OCI-LY7 (cell line): ENCODE measurements around the gene TLR5. TPM values are rescaled to one million over a fixed set of nuclear protein-coding genes. Genes with fewer than 3 reads are reported as not detected.

ENCODE experiments used
- BruUV-seq: library from RNA; stranded (reverse); fragments of 400-500 nt; replicated peaks from 2 replicates; lab custom pipeline; 2021; lab: Mats Ljungman, UMichigan
- CTCF ChIA-PET: fragments of 300-600 bp; sonication (Branson Sonifier 250); formaldehyde crosslinking; loops from one replicate; lab custom pipeline; 2022; ENCODE audit warnings: antibody characterized with exemption; ENCODE audit not compliant: unreplicated experiment; lab: Charles Lee
- POLR2A ChIA-PET: fragments of 300-600 bp; sonication (Branson Sonifier 250); formaldehyde crosslinking; loops from one replicate; lab custom pipeline; 2022; ENCODE audit warnings: antibody characterized with exemption; lab: Charles Lee
- DNase-seq: peaks from one replicate; pipeline ENCODE4 v3.0.0-alpha.2; 2015; ENCODE audit warnings: low spot score
- H2AFZ ChIP-seq: fragments of 200-600 bp; sonication (generic), shearing (Covaris generic); 2 replicates; pipeline ENCODE4 v1.6.1; 2014; ENCODE audit warnings: mild to moderate bottlenecking, antibody characterized with exemption, low read length, moderate library complexity
- H3K27ac ChIP-seq: fragments of 200-600 bp; sonication (generic); 2 replicates; pipeline ENCODE4 v1.5.1; 2014; ENCODE audit warnings: mixed run types, low read depth, mild to moderate bottlenecking, moderate library complexity, low read length, inconsistent platforms; ENCODE audit not compliant: poor library complexity, severe bottlenecking
- H3K36me3 ChIP-seq: fragments of 200-600 bp; sonication (generic); 2 replicates; pipeline ENCODE4 v1.6.1; 2014; ENCODE audit warnings: mild to moderate bottlenecking, antibody characterized with exemption, low read length, moderate library complexity, mixed read lengths; ENCODE audit not compliant: insufficient read depth
- H3K4me1 ChIP-seq: fragments of 200-600 bp; sonication (generic); 2 replicates; pipeline ENCODE4 v1.5.1; 2014; ENCODE audit warnings: mild to moderate bottlenecking, low read length; ENCODE audit not compliant: insufficient read depth, poor library complexity, severe bottlenecking
- H3K4me2 ChIP-seq: fragments of 200-600 bp; sonication (generic); 2 replicates; pipeline ENCODE4 v1.6.1; 2014; ENCODE audit warnings: mild to moderate bottlenecking, low read length
- H3K4me3 ChIP-seq: fragments of 200-600 bp; sonication (generic); 2 replicates; pipeline ENCODE4 v1.5.1; 2014; ENCODE audit warnings: mild to moderate bottlenecking, low read depth, low read length; ENCODE audit not compliant: poor library complexity, severe bottlenecking
- H3K79me2 ChIP-seq: fragments of 200-600 bp; sonication (generic); 2 replicates; pipeline ENCODE4 v1.6.1; 2016; ENCODE audit warnings: low read depth, mild to moderate bottlenecking, low read length, moderate library complexity, mixed read lengths; ENCODE audit not compliant: insufficient read depth
- H3K9me2 ChIP-seq: fragments of 200-600 bp; sonication (generic); 2 replicates; pipeline ENCODE4 v1.6.1; 2016; ENCODE audit warnings: mild to moderate bottlenecking, low read length, mixed read lengths; ENCODE audit not compliant: insufficient read depth
- H3K9me3 ChIP-seq: fragments of 200-600 bp; sonication (generic); 2 replicates; pipeline ENCODE4 v1.6.1; 2014; ENCODE audit warnings: mild to moderate bottlenecking, mixed run types, low read length, mixed read lengths
- H4K20me1 ChIP-seq: fragments of 200-600 bp; sonication (generic); 2 replicates; pipeline ENCODE4 v1.6.1; 2014; ENCODE audit warnings: mild to moderate bottlenecking, antibody characterized with exemption, low read length, moderate library complexity, mixed read lengths; ENCODE audit not compliant: insufficient read depth
- EZH2phosphoT487 ChIP-seq: fragments of 200-600 bp; sonication (generic); IDR thresholded peaks from 2 replicates; pipeline ENCODE4 v1.6.1; 2018; ENCODE audit warnings: low read depth, borderline replicate concordance, mild to moderate bottlenecking, mixed run types, antibody characterized with exemption, low read length, moderate library complexity, mixed read lengths
- intact Hi-C: fragments of 100-400 bp; cut with micrococcal nuclease; formaldehyde crosslinking; loops from one replicate; pipeline ENCODE4 v1.10.0; 2022; ENCODE audit not compliant: unreplicated experiment
- total RNA-seq, 2 experiments: library from RNA; depleted of rRNA in 1 of 2; stranded (reverse); fragments of >200 nt in 1 of 2; shearing (Covaris generic) in 1 of 2; gene quantifications; 2 replicates each; pipeline ENCODE4 v1.2.3, GENCODE V29; 2014 to 2022
- TF ChIP-seq, protein P1 (sequence below): fragments of 200-600 bp; sonication (generic); conservative IDR thresholded peaks from 2 replicates; pipeline ENCODE4 v1.5.1; 2014; ENCODE audit warnings: mild to moderate bottlenecking, antibody characterized with exemption, low read length, moderate library complexity, mixed read lengths

Gene TLR5
- total RNA-seq, 2 experiments from 2014 or later: not detected

DNA sequence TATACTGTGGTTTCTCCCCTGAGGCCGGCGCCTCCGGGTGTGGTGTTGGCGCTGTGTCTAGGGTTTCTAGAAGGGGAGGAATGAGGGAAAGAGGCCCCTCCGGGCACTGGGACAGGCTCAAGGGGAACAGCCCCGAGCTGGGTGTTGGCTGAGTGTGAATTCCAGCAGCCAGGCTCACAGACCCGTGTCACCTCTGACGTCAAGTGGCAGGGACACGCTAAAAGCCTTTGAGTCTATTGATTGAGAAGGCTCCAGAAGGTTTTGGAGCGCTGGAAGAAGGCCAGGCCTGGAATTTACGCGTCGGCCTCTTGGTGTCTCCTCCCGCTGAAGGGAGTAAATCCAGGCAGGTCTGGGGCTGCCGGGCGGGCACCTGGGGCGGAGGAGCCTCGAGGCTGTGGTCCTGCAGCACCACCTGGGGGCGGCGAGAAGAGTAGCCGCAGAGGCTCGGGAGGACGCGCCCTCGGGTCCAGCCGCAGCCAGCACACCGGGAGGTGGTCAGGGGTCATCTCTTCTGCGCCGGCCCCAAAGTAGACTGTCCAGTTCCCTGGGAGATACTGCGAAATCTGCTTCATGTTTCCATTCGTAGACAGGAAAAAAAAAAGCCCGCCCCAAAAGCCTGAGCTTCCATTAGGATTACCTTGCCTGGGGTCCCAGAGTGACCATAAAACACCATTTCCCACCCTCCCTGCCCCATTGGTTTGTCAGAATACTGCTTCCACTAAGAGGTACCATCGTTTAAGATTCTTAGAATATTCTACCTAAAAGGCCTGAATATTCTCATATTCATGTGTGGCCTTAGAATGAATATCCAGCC, 61.7 kb downstream of the TLR5 start:
- Histone ChIP-seq H3K4me1 (no peaks in the 10 kb centered on the region), H3K9me2 (no peaks in the 10 kb centered on the region), H3K27ac (no peak overlapping the region), H4K20me1 (no peaks in the 10 kb centered on the region), H2AFZ (0 out of 2 replicates have a peak overlapping the region, but pooled peaks have one; percentile 27), H3K36me3 (no peaks in the 10 kb centered on the region), H3K4me3 (no peak overlapping the region), H3K79me2 (no peaks in the 10 kb centered on the region), H3K4me2 (peak overlapping the region; percentile 50; the same call in 1 of the 2 replicates), H3K9me3 (no peaks in the 10 kb centered on the region)
- intact Hi-C loops: loop anchor here (1.0 to 10.0 kb wide), 4 partner anchors 289 to 616 kb away; no protein-coding TSS in a partner anchor
- peak; percentile 73 for DNase-seq
- ChIA-PET POLR2A (interaction anchor here (1.1 kb wide), 1 partner anchor 13 kb away, joined by 3 read pairs; no protein-coding TSS in a partner anchor), CTCF (interaction anchor here (0.7 kb wide), 1 partner anchor 42 kb away, joined by 3 read pairs; no protein-coding TSS in a partner anchor)
- TF ChIP-seq, protein P1, sequence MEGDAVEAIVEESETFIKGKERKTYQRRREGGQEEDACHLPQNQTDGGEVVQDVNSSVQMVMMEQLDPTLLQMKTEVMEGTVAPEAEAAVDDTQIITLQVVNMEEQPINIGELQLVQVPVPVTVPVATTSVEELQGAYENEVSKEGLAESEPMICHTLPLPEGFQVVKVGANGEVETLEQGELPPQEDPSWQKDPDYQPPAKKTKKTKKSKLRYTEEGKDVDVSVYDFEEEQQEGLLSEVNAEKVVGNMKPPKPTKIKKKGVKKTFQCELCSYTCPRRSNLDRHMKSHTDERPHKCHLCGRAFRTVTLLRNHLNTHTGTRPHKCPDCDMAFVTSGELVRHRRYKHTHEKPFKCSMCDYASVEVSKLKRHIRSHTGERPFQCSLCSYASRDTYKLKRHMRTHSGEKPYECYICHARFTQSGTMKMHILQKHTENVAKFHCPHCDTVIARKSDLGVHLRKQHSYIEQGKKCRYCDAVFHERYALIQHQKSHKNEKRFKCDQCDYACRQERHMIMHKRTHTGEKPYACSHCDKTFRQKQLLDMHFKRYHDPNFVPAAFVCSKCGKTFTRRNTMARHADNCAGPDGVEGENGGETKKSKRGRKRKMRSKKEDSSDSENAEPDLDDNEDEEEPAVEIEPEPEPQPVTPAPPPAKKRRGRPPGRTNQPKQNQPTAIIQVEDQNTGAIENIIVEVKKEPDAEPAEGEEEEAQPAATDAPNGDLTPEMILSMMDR: peak; percentile 77
- TF ChIP-seq EZH2phosphoT487: no peak
- BruUV-seq: no TSS peak

GRCh38 chr1:223079498-223079897, 63.5 kb downstream of the TLR5 start:
- no peaks in the 10 kb centered on the region for H4K20me1 ChIP-seq
- CTCF ChIA-PET: no interaction called here
- POLR2A ChIA-PET: no interaction called here

More at GRCh38 chr1:223079498-223079897, 63.5 kb downstream of the TLR5 start:
- no peak for TF ChIP-seq EZH2phosphoT487
- TF ChIP-seq, protein P1: no peak
- Histone ChIP-seq H3K79me2 (no peaks in the 10 kb centered on the region), H3K4me2 (no peak overlapping the region), H3K27ac (no peak overlapping the region), H3K36me3 (no peaks in the 10 kb centered on the region), H3K4me3 (no peak overlapping the region), H3K4me1 (no peaks in the 10 kb centered on the region), H3K9me2 (no peaks in the 10 kb centered on the region), H3K9me3 (no peaks in the 10 kb centered on the region), H2AFZ (no peak overlapping the region)
- intact Hi-C loops: no loop called here
- DNase-seq: no peak
- no TSS peak for BruUV-seq
